GM18511 (cell line): ENCODE measurements around the gene SSTR4.

Source experiments
- ATAC-seq: cut with Tn5 transposase; IDR thresholded peaks from one replicate; pipeline ENCODE4 v1.9.1; 2021; ENCODE audit warnings: mild to moderate bottlenecking, moderate library complexity; ENCODE audit not compliant: unreplicated experiment

Gene SSTR4

GRCh38 chr20:23085436-23086055 lies 50.4 kb downstream of the SSTR4 start:
- ATAC-seq: no peak

- peak; percentile 77 for ATAC-seq
Observed at GRCh38 chr20:23086056-23086566, 51.0 kb downstream of the SSTR4 start, which contains the start of gene CD93. Gene CD93 (minus strand): TSS chr20:23086324. CDS start chr20:23086192, 132 bp downstream.

GRCh38 chr20:23086931-23087411 lies 51.9 kb downstream of the SSTR4 start:
- no peak for ATAC-seq

- no peak for ATAC-seq
Observed at GRCh38 chr20:23087587-23088251, 52.6 kb downstream of the SSTR4 start.
